K562 (cell line): ENCODE measurements around the gene PLRG1. TPM values are rescaled to one million over a fixed set of nuclear protein-coding genes. Genes with fewer than 3 reads are reported as not detected.

Experiments
- ATAC-seq: fragments of 200-7000 bp; cut with Tn5 transposase; 3 replicates; pipeline ENCODE4 v1.9.1; 2020; ENCODE audit warnings: moderate library complexity
- BruUV-seq: library from RNA; stranded (reverse); fragments of 400-500 nt; replicated peaks from 2 replicates; lab custom pipeline; 2021; lab: Mats Ljungman, UMichigan
- CTCF ChIA-PET: fragments of 300-600 bp; formaldehyde crosslinking; extraction: SDS; loops from one replicate; lab custom pipeline; 2021; ENCODE audit warnings: low intra/inter-chr PET ratio; lab: Yijun Ruan, JAX
- POLR2A ChIA-PET: fragments of 300-600, 350-650 bp; sonication (Branson Sonifier 250); formaldehyde crosslinking; extraction: SDS; loops from one replicate; lab custom pipeline; 2021; ENCODE audit warnings: antibody characterized with exemption, inconsistent platforms; lab: Yijun Ruan, JAX
- DNase-seq, 4 experiments: peaks; one replicate each; pipeline versions ENCODE4 v3.0.0 to v3.0.0-alpha.2; 2011 to 2018; ENCODE audit warnings: low spot score in 3 of 4, mixed read lengths in 3 of 4; ENCODE audit errors: extremely low read depth in 1 of 4
- FAIRE-seq: peaks from 2 replicates; lab custom pipeline; 2011; peaks lifted over from hg19 to GRCh38; lab: Jason Lieb, UNC
- H2AFZ ChIP-seq: 2 replicates; pipeline ENCODE4 v1.6.0; 2011; ENCODE audit warnings: low read depth, low read length, control low read depth, inconsistent platforms
- H3K27ac ChIP-seq: fragments of 200-600 bp; 3 replicates; pipeline ENCODE4 v1.8.0; 2011; ENCODE audit warnings: low read depth, mild to moderate bottlenecking, control low read depth, inconsistent platforms, low read length, moderate library complexity, mixed read lengths; ENCODE audit errors: extremely low read depth
- H3K27me3 ChIP-seq, 2 experiments: fragments of 300-600 bp in 1 of 2; 2 replicates in 1 of 2; 3 replicates in 1 of 2; pipeline versions ENCODE4 v1.6.0 to v1.8.0; 2011; ENCODE audit warnings: inconsistent platforms in 2 of 2, low read length in 2 of 2, mild to moderate bottlenecking in 1 of 2, mixed read lengths in 1 of 2, moderate library complexity in 1 of 2; ENCODE audit not compliant: control insufficient read depth in 2 of 2, insufficient read depth in 2 of 2
- H3K36me3 ChIP-seq: fragments of 300-600 bp; 3 replicates; pipeline ENCODE4 v1.8.0; 2011; ENCODE audit warnings: mild to moderate bottlenecking, low read length, inconsistent platforms; ENCODE audit not compliant: control insufficient read depth, insufficient read depth
- H3K4me1 ChIP-seq, 2 experiments: fragments of 200-600 bp in 1 of 2; replicated peaks in 1 of 2; 2 replicates in 1 of 2; 3 replicates in 1 of 2; pipeline versions ENCODE4 v1.5.1 to v1.8.0; 2011; ENCODE audit warnings: inconsistent platforms in 2 of 2, low read length in 2 of 2, mild to moderate bottlenecking in 1 of 2, mixed read lengths in 1 of 2, moderate library complexity in 1 of 2; ENCODE audit not compliant: control insufficient read depth in 2 of 2, insufficient read depth in 2 of 2
- H3K4me2 ChIP-seq: 2 replicates; pipeline ENCODE4 v1.6.1; 2011; ENCODE audit warnings: low read length, control low read depth, inconsistent platforms, mixed read lengths; ENCODE audit not compliant: insufficient read depth
- H3K4me3 ChIP-seq: fragments of 200-600 bp; sonication (generic), shearing (Covaris generic); 2 replicates; pipeline ENCODE4 v1.5.1; 2016; ENCODE audit warnings: control low read depth, inconsistent platforms
- H3K79me2 ChIP-seq: fragments of 200-600 bp; 3 replicates; pipeline ENCODE4 v1.8.0; 2011; ENCODE audit warnings: low read length, inconsistent platforms; ENCODE audit not compliant: control insufficient read depth, insufficient read depth
- H3K9ac ChIP-seq, 2 experiments: 2 replicates each; pipeline versions ENCODE4 v1.6.0 to v1.6.1; 2011; ENCODE audit warnings: low read depth in 2 of 2, low read length in 2 of 2, control low read depth in 1 of 2, inconsistent platforms in 1 of 2, mild to moderate bottlenecking in 1 of 2, mixed read lengths in 1 of 2; ENCODE audit not compliant: insufficient read depth in 1 of 2
- H3K9me1 ChIP-seq: one replicate; pipeline ENCODE4 v1.6.0; 2011; ENCODE audit warnings: inconsistent platforms, mild to moderate bottlenecking, low read length, moderate library complexity; ENCODE audit not compliant: control insufficient read depth, insufficient read depth
- H3K9me3 ChIP-seq: replicated peaks from 2 replicates; pipeline ENCODE4 v1.5.1; 2011; ENCODE audit warnings: low read depth, low read length, inconsistent platforms; ENCODE audit not compliant: control insufficient read depth, insufficient read depth
- H4K20me1 ChIP-seq: replicated peaks from 2 replicates; pipeline ENCODE4 v1.6.1; 2011; ENCODE audit warnings: low read length, inconsistent platforms, mixed read lengths; ENCODE audit not compliant: control insufficient read depth, insufficient read depth
- BHLHE40 ChIP-seq: IDR thresholded peaks from 2 replicates; pipeline ENCODE4 v1.6.1; 2011; ENCODE audit warnings: low read length, improper control_type of control experiment
- MBD2 ChIP-seq: sonication (generic); IDR thresholded peaks from 2 replicates; pipeline ENCODE4 v1.6.1; 2016; ENCODE audit warnings: low read depth, borderline replicate concordance
- STAT5A ChIP-seq: IDR thresholded peaks from 2 replicates; pipeline ENCODE4 v1.6.1; 2012; ENCODE audit warnings: low read length, inconsistent platforms, borderline replicate concordance
- TEAD2 ChIP-seq: fragments of 450-650 bp; IDR thresholded peaks from 2 replicates; pipeline ENCODE4 v1.6.1; 2016; ENCODE audit warnings: missing genetic modification characterization, control low read depth, missing compliant biosample characterization
- TSC22D4 ChIP-seq: fragments of 450-650 bp; IDR thresholded peaks from 2 replicates; pipeline ENCODE4 v1.6.1; 2016; ENCODE audit warnings: missing genetic modification characterization, missing biosample characterization, control low read depth
- U2AF1 ChIP-seq: fragments of 200-400 bp; formaldehyde crosslinking; optimal IDR thresholded peaks from 2 replicates; pipeline ENCODE3; 2017; ENCODE audit warnings: mild to moderate bottlenecking, low read depth, low read length, moderate library complexity
- ZBTB8A ChIP-seq: fragments of 450-650 bp; IDR thresholded peaks from 2 replicates; pipeline ENCODE4 v1.6.1; 2018; ENCODE audit warnings: mild to moderate bottlenecking, moderate library complexity; ENCODE audit not compliant: partially characterized antibody
- ZNF436 ChIP-seq: fragments of 250-450, 450-650 bp; sonication (Bioruptor Pico); formaldehyde crosslinking; IDR thresholded peaks from 2 replicates; pipeline ENCODE4 v1.7.0; 2020; ENCODE audit warnings: mild to moderate bottlenecking
- ZNF668 ChIP-seq: fragments of 250-450 bp; sonication (Bioruptor Pico); IDR thresholded peaks from 2 replicates; pipeline ENCODE4 v1.8.0; 2022; ENCODE audit warnings: mild to moderate bottlenecking, inconsistent platforms
- WGBS: fragments of 100-300 bp; shearing (Covaris generic); methylation state at CpG from one replicate; pipeline ENCODE4 v1.1.6; 2016; ENCODE audit warnings: low coverage, mixed read lengths; ENCODE audit not compliant: insufficient coverage; ENCODE audit errors: missing lambda C conversion rate; 5-methylcytosine and 5-hydroxymethylcytosine counted together
- in situ Hi-C: fragments of 300-500 bp; cut with MboI; formaldehyde crosslinking; loops from 4 replicates; pipeline ENCODE4 v1.15.0; 2018; ENCODE audit warnings: inconsistent platforms, mixed read lengths
- intact Hi-C: fragments of 100-400 bp; cut with micrococcal nuclease; formaldehyde crosslinking; loops from 2 replicates; pipeline ENCODE4 v1.14.2; 2022
- polyA plus RNA-seq, 8 experiments: library from polyadenylated mRNA; depleted of rRNA in 4 of 8; stranded (reverse) in 5 of 8; unstranded in 3 of 8; fragments of >200 nt; fragmentation: Nextera tagmentation in 2 of 8; fragmentation: Illumina TruSeq in 1 of 8; extraction: Ambion mirVana in 2 of 8; extraction: Trizol in 1 of 8; gene quantifications; 2 replicates each; pipeline versions ENCODE4 v1.2.1 to v1.2.3, GENCODE V29; 2011 to 2014; ENCODE audit warnings: inconsistent platforms in 1 of 8, missing spikeins in 1 of 8
- total RNA-seq, 7 experiments: library from RNA; depleted of rRNA in 6 of 7; stranded (reverse); fragments of >200 nt in 6 of 7; fragmentation: Illumina TruSeq in 2 of 7; extraction: Trizol in 2 of 7; gene quantifications; 2 replicates each; pipeline versions ENCODE4 v1.2.1 to v1.2.3, GENCODE V29; 2011 to 2021; ENCODE audit warnings: low replicate concordance in 1 of 7
- TF ChIP-seq, protein P1 (sequence below), 3 experiments: fragments of 200-800 bp in 1 of 3; sonication (Bioruptor generic) in 1 of 3; sonication (generic) in 1 of 3; formaldehyde crosslinking in 1 of 3; IDR thresholded peaks; 2 replicates each; pipeline versions ENCODE4 v1.6.1 to v1.8.0; 2016 to 2022; ENCODE audit warnings: mild to moderate bottlenecking in 2 of 3, missing compliant biosample characterization in 2 of 3, missing genetic modification characterization in 2 of 3, missing genetic modification reagents in 1 of 3

PLRG1 gene
- total and polyA plus RNA-seq, 9 of the 15 experiments (the other 6 are each of a cell fraction or from before 2014, with no cell fraction given), result 48.0 to 248 (median 120) TPM

DNA sequence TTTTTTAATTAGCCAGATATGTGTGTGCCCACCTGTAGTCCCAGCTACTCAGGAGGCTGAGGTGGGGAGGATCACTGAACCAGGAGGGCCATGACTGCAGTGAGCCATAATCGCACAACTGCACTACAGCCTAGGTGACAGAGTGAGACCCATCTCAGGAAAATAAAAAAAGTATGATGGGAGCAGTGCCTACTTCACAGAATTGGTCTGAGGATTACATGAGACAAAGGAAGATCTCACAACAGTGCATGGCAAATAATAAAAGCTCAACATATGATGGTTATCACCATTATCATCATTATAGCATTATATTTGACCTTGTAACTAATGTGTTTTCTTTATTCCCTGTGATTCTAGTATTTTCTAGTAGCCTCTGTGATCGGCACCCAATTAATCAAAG lies 38.7 kb downstream of the PLRG1 start:
- no peak overlapping the region for H3K27ac ChIP-seq
- H3K4me3 ChIP-seq, result no peak overlapping the region
- no peak for ATAC-seq
- H3K79me2 ChIP-seq, result no peaks in the 10 kb centered on the region
- in situ Hi-C loops, result no loop called here
- H4K20me1 ChIP-seq, result no peaks in the 10 kb centered on the region
- H2AFZ ChIP-seq, result no peak overlapping the region
- no peaks in the 10 kb centered on the region for H3K27me3 ChIP-seq
- no peak for FAIRE-seq
- H3K4me2 ChIP-seq, result no peak overlapping the region
- H3K9me1 ChIP-seq, result no peaks in the 10 kb centered on the region
- no peaks in the 10 kb centered on the region for H3K4me1 ChIP-seq
- POLR2A ChIA-PET, result interaction anchor here (0.6 kb wide), 1 partner anchor 977 kb away, joined by 3 read pairs; no protein-coding TSS in a partner anchor
- 31% methylated on average over 2 of the region's 2 CpGs for WGBS
- H3K36me3 ChIP-seq, result no peaks in the 10 kb centered on the region
- no peak for DNase-seq
- H3K9ac ChIP-seq, result no peak overlapping the region
- TF ChIP-seq ZBTB8A, result no peak
- no peak for TF ChIP-seq ZNF436 (CRISPR knock-in tag)
- TF ChIP-seq MBD2, result no peak
- no peak for TF ChIP-seq TSC22D4
- TF ChIP-seq, protein P1, sequence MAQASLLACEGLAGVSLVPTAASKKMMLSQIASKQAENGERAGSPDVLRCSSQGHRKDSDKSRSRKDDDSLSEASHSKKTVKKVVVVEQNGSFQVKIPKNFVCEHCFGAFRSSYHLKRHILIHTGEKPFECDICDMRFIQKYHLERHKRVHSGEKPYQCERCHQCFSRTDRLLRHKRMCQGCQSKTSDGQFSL (CRISPR knock-in tag; IDR thresholded peaks at IDR 0.05), result no peak
- TF ChIP-seq, protein P1 (tag; IDR thresholded peaks at IDR 0.05), result no peak
- no peak for TF ChIP-seq ZNF668
- TF ChIP-seq STAT5A, result no peak
- no peak for TF ChIP-seq BHLHE40
- TF ChIP-seq U2AF1, result no peak
- no peak for TF ChIP-seq TEAD2 (tag)
- CTCF ChIA-PET, result no interaction called here
- intact Hi-C loops, result no loop called here
- BruUV-seq, result no TSS peak
- no peaks in the 10 kb centered on the region for H3K9me3 ChIP-seq
